GM12878 (cell line): ENCODE measurements around the gene BIRC7. TPM values are rescaled to one million over a fixed set of nuclear protein-coding genes. Genes with fewer than 3 reads are reported as not detected.

Experiments used
- BHLHE40 ChIP-seq, 2 experiments: fragments of 450-650 bp in 1 of 2; IDR thresholded peaks; 2 replicates each; pipeline ENCODE4 v1.6.1; 2011 to 2017; ENCODE audit warnings: low read depth in 2 of 2, borderline replicate concordance in 1 of 2, improper control_type of control experiment in 1 of 2, low read length in 1 of 2, mild to moderate bottlenecking in 1 of 2
- CBFB ChIP-seq: IDR thresholded peaks from 2 replicates; pipeline ENCODE4 v1.6.1; 2016; ENCODE audit warnings: antibody characterized with exemption, low read depth
- CREM ChIP-seq: IDR thresholded peaks from 2 replicates; pipeline ENCODE4 v1.6.1; 2014; ENCODE audit warnings: antibody characterized with exemption, low read depth
- CTCF ChIP-seq, 3 experiments: IDR thresholded peaks in 2 of 3; conservative IDR thresholded peaks in 1 of 3; 2 replicates each; pipeline ENCODE4 v1.5.1; 2011; ENCODE audit warnings: low read depth in 3 of 3, low read length in 3 of 3, mild to moderate bottlenecking in 3 of 3, control low read depth in 2 of 3, moderate library complexity in 2 of 3, inconsistent platforms in 1 of 3, mixed read lengths in 1 of 3; ENCODE audit not compliant: control insufficient read depth in 2 of 3, insufficient read depth in 1 of 3; ENCODE audit errors: extremely low read depth in 1 of 3
- EZH2 ChIP-seq: IDR thresholded peaks from 2 replicates; pipeline ENCODE4 v1.6.1; 2012; ENCODE audit warnings: low read depth, mild to moderate bottlenecking, control low read depth, inconsistent platforms, low read length, borderline replicate concordance; ENCODE audit not compliant: control insufficient read depth
- FOXM1 ChIP-seq: IDR thresholded peaks from 2 replicates; pipeline ENCODE4 v1.6.1; 2012; ENCODE audit warnings: low read depth, mild to moderate bottlenecking, inconsistent platforms, low read length, moderate library complexity
- IKZF1 ChIP-seq: fragments of 450-650 bp; conservative IDR thresholded peaks from 2 replicates; pipeline ENCODE4 v1.6.1; 2017; ENCODE audit warnings: antibody characterized with exemption, mild to moderate bottlenecking
- KLF5 ChIP-seq: fragments of 450-650 bp; IDR thresholded peaks from 2 replicates; pipeline ENCODE4 v1.6.1; 2014; ENCODE audit warnings: mild to moderate bottlenecking; ENCODE audit not compliant: partially characterized antibody
- RAD21 ChIP-seq: IDR thresholded peaks from 2 replicates; pipeline ENCODE4 v1.6.1; 2011; ENCODE audit warnings: mild to moderate bottlenecking, low read depth, low read length, moderate library complexity; ENCODE audit not compliant: insufficient read depth
- RBBP5 ChIP-seq: fragments of 200-600 bp; sonication (generic); conservative IDR thresholded peaks from 2 replicates; pipeline ENCODE4 v1.6.1; 2016
- RELA ChIP-seq: fragments of 450-650 bp; IDR thresholded peaks from 2 replicates; pipeline ENCODE4 v1.8.0; 2014; ENCODE audit warnings: borderline replicate concordance; ENCODE audit not compliant: partially characterized antibody
- SMC3 ChIP-seq: IDR thresholded peaks from 2 replicates; pipeline ENCODE4 v1.6.1; 2011; ENCODE audit warnings: low read length, improper control_type of control experiment, borderline replicate concordance
- YBX1 ChIP-seq: fragments of 450-650 bp; IDR thresholded peaks from 2 replicates; pipeline ENCODE4 v1.6.1; 2016; ENCODE audit warnings: antibody characterized with exemption
- polyA plus RNA-seq, 11 experiments: library from polyadenylated mRNA; depleted of rRNA in 4 of 11; unstranded in 6 of 11; stranded (reverse) in 5 of 11; fragments of >200 nt; fragmentation: Nextera tagmentation in 4 of 11; fragmentation: Illumina TruSeq in 1 of 11; extraction: Ambion mirVana in 4 of 11; extraction: Trizol in 1 of 11; gene quantifications; 1 replicate in 1 of 11; 2 replicates in 10 of 11; pipeline versions ENCODE4 v1.2.1 to v1.2.3, GENCODE V29; 2011 to 2016; ENCODE audit warnings: inconsistent platforms in 2 of 11, missing spikeins in 2 of 11, low read depth in 1 of 11
- total RNA-seq, 4 experiments: library from RNA; depleted of rRNA in 3 of 4; stranded (reverse); fragments of >200 nt in 3 of 4; fragmentation: Illumina TruSeq in 1 of 4; extraction: Trizol in 1 of 4; gene quantifications; 2 replicates each; pipeline versions ENCODE4 v1.2.1 to v1.2.3, GENCODE V29; 2013 to 2021

The BIRC7 gene
- total and polyA plus RNA-seq, 10 of the 15 experiments (the other 5 are each of a cell fraction or from before 2014, with no cell fraction given) = 0.31 TPM; not detected in 9

- no peak for TF ChIP-seq KLF5
- TF ChIP-seq RELA = no peak
- TF ChIP-seq FOXM1 = no peak
- TF ChIP-seq YBX1 = no peak
- no peak for TF ChIP-seq EZH2
- TF ChIP-seq RBBP5 = no peak
- TF ChIP-seq BHLHE40 (IDR thresholded peaks at IDR 0.05; ENCODE audit: borderline replicate concordance in 1 of 2, low read depth in 2 of 2, low read length in 1 of 2) = 0 out of 4 replicates have a peak, but pooled peaks of 1 of the 2 experiments have one; percentile 10
- TF ChIP-seq CTCF (IDR thresholded peaks at IDR 0.05 in 2 of 3, conservative IDR thresholded peaks at IDR 0.05 in 1 of 3; ENCODE audit: control insufficient read depth in 2 of 3, extremely low read depth in 1 of 3, insufficient read depth in 1 of 3, low read depth in 3 of 3, low read length in 3 of 3) = peak; percentile 75 to 87 (median 77)
- peak; percentile 68 for TF ChIP-seq RAD21
- no peak for TF ChIP-seq CBFB
- TF ChIP-seq CREM = no peak
- TF ChIP-seq SMC3 = peak; percentile 45; the same call in 1 of the 2 replicates
- 0 out of 2 replicates have a peak, but pooled peaks have one; percentile 10 for TF ChIP-seq IKZF1
- TF ChIP-seq, all 136 proteins: peak for 7
Measured at GRCh38 chr20:63223121-63223825, 12.4 kb upstream of the BIRC7 start (continued).
